SK-N-SH (cell line): ENCODE measurements around the gene NUP210L. TPM values are rescaled to one million over a fixed set of nuclear protein-coding genes. Genes with fewer than 3 reads are reported as not detected.
A peak's percentile ranks its signal among the peaks of the same experiment; 100 is the strongest.

Experiments
- CTCF ChIA-PET: fragments of 300-600, 350-600 bp; formaldehyde crosslinking; extraction: SDS; loops from one replicate; lab custom pipeline; 2021; lab: Yijun Ruan, JAX
- POLR2A ChIA-PET: fragments of 350-600 bp; sonication (Branson Sonifier 250); formaldehyde crosslinking; extraction: SDS; loops from one replicate; lab custom pipeline; 2020; ENCODE audit warnings: antibody characterized with exemption, inconsistent platforms; lab: Yijun Ruan, JAX
- DNase-seq: peaks from one replicate; pipeline ENCODE4 v3.0.0; 2012
- H2AFZ ChIP-seq: fragments of 200-600 bp; sonication (generic); 2 replicates; pipeline ENCODE4 v1.8.1; 2016; ENCODE audit warnings: antibody characterized with exemption, mild to moderate bottlenecking, low read depth
- H3F3A ChIP-seq: fragments of 200-600 bp; sonication (generic); replicated peaks from 2 replicates; pipeline ENCODE3; 2016; ENCODE audit warnings: antibody characterized with exemption, mild to moderate bottlenecking; ENCODE audit not compliant: insufficient read depth
- H3K27ac ChIP-seq, 2 experiments: fragments of 200-500 bp in 1 of 2; fragments of 200-600 bp in 1 of 2; sonication (Bioruptor generic) in 1 of 2; sonication (generic), shearing (Covaris generic) in 1 of 2; 2 replicates each; pipeline versions ENCODE4 v1.5.1 to v1.6.1; 2014 to 2016; ENCODE audit warnings: low read depth in 2 of 2, inconsistent platforms in 1 of 2, low read length in 1 of 2, mild to moderate bottlenecking in 1 of 2, mixed read lengths in 1 of 2
- H3K27me3 ChIP-seq: fragments of 200-600 bp; sonication (generic), shearing (Covaris generic); 2 replicates; pipeline ENCODE4 v1.6.1; 2016; ENCODE audit warnings: mixed run types; ENCODE audit not compliant: insufficient read depth
- H3K36me3 ChIP-seq, 2 experiments: fragments of 200-500 bp in 1 of 2; fragments of 200-600 bp in 1 of 2; sonication (Bioruptor generic) in 1 of 2; sonication (generic) in 1 of 2; replicated peaks in 1 of 2; 2 replicates each; pipeline versions ENCODE3 to v1.5.1; 2014 to 2016; ENCODE audit warnings: low read length in 1 of 2, mild to moderate bottlenecking in 1 of 2; ENCODE audit not compliant: insufficient read depth in 2 of 2, control insufficient read depth in 1 of 2
- H3K4me1 ChIP-seq, 2 experiments: fragments of 200-500 bp in 1 of 2; fragments of 200-600 bp in 1 of 2; sonication (Bioruptor generic) in 1 of 2; sonication (generic), shearing (Covaris generic) in 1 of 2; 2 replicates each; pipeline versions ENCODE4 v1.5.1 to v1.6.1; 2014 to 2016; ENCODE audit warnings: low read depth in 1 of 2, low read length in 1 of 2, mixed run types in 1 of 2; ENCODE audit not compliant: insufficient read depth in 2 of 2, control insufficient read depth in 1 of 2
- H3K4me2 ChIP-seq: fragments of 200-600 bp; sonication (generic), shearing (Covaris generic); 2 replicates; pipeline ENCODE4 v1.6.1; 2017; ENCODE audit warnings: mixed run types
- H3K4me3 ChIP-seq, 2 experiments: fragments of 200-500 bp in 1 of 2; fragments of 200-600 bp in 1 of 2; sonication (Bioruptor generic) in 1 of 2; sonication (generic), shearing (Covaris generic) in 1 of 2; 2 replicates each; pipeline versions ENCODE4 v1.5.1 to v1.8.1; 2014 to 2016; ENCODE audit warnings: low read depth in 2 of 2, inconsistent platforms in 1 of 2, low read length in 1 of 2, mild to moderate bottlenecking in 1 of 2, mixed read lengths in 1 of 2, moderate library complexity in 1 of 2
- H3K79me2 ChIP-seq: fragments of 200-600 bp; sonication (generic); 2 replicates; pipeline ENCODE4 v1.8.1; 2017; ENCODE audit warnings: mild to moderate bottlenecking; ENCODE audit not compliant: insufficient read depth
- H3K9ac ChIP-seq: fragments of 200-600 bp; sonication (generic); 2 replicates; pipeline ENCODE4 v1.6.1; 2017; ENCODE audit warnings: mixed run types
- H3K9me2 ChIP-seq: fragments of 200-600 bp; sonication (generic); 2 replicates; pipeline ENCODE4 v1.6.1; 2017; ENCODE audit warnings: mixed run types
- H3K9me3 ChIP-seq: fragments of 200-600 bp; sonication (generic); 2 replicates; pipeline ENCODE4 v1.6.1; 2017; ENCODE audit warnings: mixed run types, mild to moderate bottlenecking, moderate library complexity
- H4K20me1 ChIP-seq: fragments of 200-600 bp; sonication (generic); 2 replicates; pipeline ENCODE4 v1.6.1; 2017; ENCODE audit warnings: mild to moderate bottlenecking, mixed run types; ENCODE audit not compliant: insufficient read depth
- CHD2 ChIP-seq: fragments of 150-350 bp; IDR thresholded peaks from 2 replicates; pipeline ENCODE4 v1.6.1; 2018; ENCODE audit warnings: low read length; ENCODE audit not compliant: partially characterized antibody
- ELF1 ChIP-seq: IDR thresholded peaks from 2 replicates; pipeline ENCODE4 v1.4.0; 2012
- EP300 ChIP-seq, 2 experiments: IDR thresholded peaks; 2 replicates each; pipeline versions ENCODE4 v1.4.0 to v1.6.1; 2012; ENCODE audit warnings: borderline replicate concordance in 1 of 2, low read depth in 1 of 2, low read length in 1 of 2
- EZH2phosphoT487 ChIP-seq: fragments of 200-600 bp; sonication (generic); IDR thresholded peaks from 2 replicates; pipeline ENCODE4 v1.6.1; 2017; ENCODE audit warnings: low read depth, mixed run types, mild to moderate bottlenecking, antibody characterized with exemption, moderate library complexity, borderline replicate concordance
- FOSL2 ChIP-seq: IDR thresholded peaks from 2 replicates; pipeline ENCODE4 v1.4.0; 2012; ENCODE audit warnings: low read depth, mild to moderate bottlenecking, moderate library complexity, borderline replicate concordance
- FOXM1 ChIP-seq: IDR thresholded peaks from 2 replicates; pipeline ENCODE4 v1.4.0; 2012; ENCODE audit warnings: low read depth, mild to moderate bottlenecking
- GABPA ChIP-seq: IDR thresholded peaks from 2 replicates; pipeline ENCODE4 v1.4.0; 2012; ENCODE audit warnings: low read depth, mild to moderate bottlenecking
- MEF2A ChIP-seq: IDR thresholded peaks from 2 replicates; pipeline ENCODE4 v1.4.0; 2012; ENCODE audit warnings: low read depth, borderline replicate concordance
- MXI1 ChIP-seq: IDR thresholded peaks from 2 replicates; pipeline ENCODE4 v1.6.1; 2012; ENCODE audit warnings: mild to moderate bottlenecking, low read depth, low read length, improper control_type of control experiment
- POLR2AphosphoS5 ChIP-seq: IDR thresholded peaks from 2 replicates; pipeline ENCODE4 v1.6.1; 2012; ENCODE audit warnings: low read depth, low read length
- RAD21 ChIP-seq: IDR thresholded peaks from 2 replicates; pipeline ENCODE4 v1.6.1; 2012; ENCODE audit warnings: mild to moderate bottlenecking, low read length
- RCOR1 ChIP-seq: fragments of 150-350 bp; IDR thresholded peaks from 2 replicates; pipeline ENCODE4 v1.6.1; 2017; ENCODE audit warnings: antibody characterized with exemption, low read length
- RFX5 ChIP-seq: IDR thresholded peaks from 2 replicates; pipeline ENCODE4 v1.6.1; 2012; ENCODE audit warnings: mild to moderate bottlenecking, improper control_type of control experiment, low read length
- RXRA ChIP-seq: IDR thresholded peaks from 2 replicates; pipeline ENCODE4 v1.4.0; 2012; ENCODE audit warnings: low read depth, mild to moderate bottlenecking, borderline replicate concordance
- SIN3A ChIP-seq: IDR thresholded peaks from 2 replicates; pipeline ENCODE4 v1.6.1; 2012; ENCODE audit warnings: low read depth, mild to moderate bottlenecking, low read length, moderate library complexity, borderline replicate concordance
- TAF1 ChIP-seq: IDR thresholded peaks from 2 replicates; pipeline ENCODE4 v1.6.1; 2012; ENCODE audit warnings: low read depth, mild to moderate bottlenecking, low read length, moderate library complexity, borderline replicate concordance
- TCF12 ChIP-seq: IDR thresholded peaks from 2 replicates; pipeline ENCODE4 v1.4.0; 2012
- TEAD4 ChIP-seq: IDR thresholded peaks from 2 replicates; pipeline ENCODE4 v1.4.0; 2012; ENCODE audit warnings: mild to moderate bottlenecking, borderline replicate concordance; ENCODE audit not compliant: insufficient read depth
- YY1 ChIP-seq: IDR thresholded peaks from 2 replicates; pipeline ENCODE4 v1.4.0; 2012; ENCODE audit warnings: low read depth, mild to moderate bottlenecking
- WGBS: methylation state at CpG from one replicate; pipeline ENCODE4 v1.1.6; 2017; ENCODE audit warnings: low lambda C conversion rate; 5-methylcytosine and 5-hydroxymethylcytosine counted together
- polyA plus RNA-seq, 3 experiments: library from polyadenylated mRNA; depleted of rRNA; stranded (reverse); fragments of >200 nt; gene quantifications; 2 replicates each; pipeline ENCODE4 v1.2.3, GENCODE V29; 2012
- TF ChIP-seq, protein P1 (sequence below): IDR thresholded peaks from 2 replicates; pipeline ENCODE4 v1.4.0; 2012; ENCODE audit warnings: low read depth
- TF ChIP-seq, protein P2 (sequence below): IDR thresholded peaks from 2 replicates; pipeline ENCODE4 v1.6.1; 2012; ENCODE audit warnings: mild to moderate bottlenecking, low read depth, low read length, moderate library complexity
- TF ChIP-seq, protein P3 (sequence below): fragments of 200-600 bp; sonication (generic); IDR thresholded peaks from 2 replicates; pipeline ENCODE4 v1.6.1; 2017; ENCODE audit warnings: antibody characterized with exemption, mild to moderate bottlenecking, moderate library complexity
- TF ChIP-seq, protein P4 (sequence below): fragments of 150-350 bp; IDR thresholded peaks from 2 replicates; pipeline ENCODE4 v1.6.1; 2016; ENCODE audit warnings: mild to moderate bottlenecking, low read depth, low read length
- TF ChIP-seq, protein P5 (sequence below): IDR thresholded peaks from 2 replicates; pipeline ENCODE4; 2012

The NUP210L gene
- polyA plus RNA-seq, 1 of the 3 experiments (the other 2 are of a cell fraction), result not detected

DNA sequence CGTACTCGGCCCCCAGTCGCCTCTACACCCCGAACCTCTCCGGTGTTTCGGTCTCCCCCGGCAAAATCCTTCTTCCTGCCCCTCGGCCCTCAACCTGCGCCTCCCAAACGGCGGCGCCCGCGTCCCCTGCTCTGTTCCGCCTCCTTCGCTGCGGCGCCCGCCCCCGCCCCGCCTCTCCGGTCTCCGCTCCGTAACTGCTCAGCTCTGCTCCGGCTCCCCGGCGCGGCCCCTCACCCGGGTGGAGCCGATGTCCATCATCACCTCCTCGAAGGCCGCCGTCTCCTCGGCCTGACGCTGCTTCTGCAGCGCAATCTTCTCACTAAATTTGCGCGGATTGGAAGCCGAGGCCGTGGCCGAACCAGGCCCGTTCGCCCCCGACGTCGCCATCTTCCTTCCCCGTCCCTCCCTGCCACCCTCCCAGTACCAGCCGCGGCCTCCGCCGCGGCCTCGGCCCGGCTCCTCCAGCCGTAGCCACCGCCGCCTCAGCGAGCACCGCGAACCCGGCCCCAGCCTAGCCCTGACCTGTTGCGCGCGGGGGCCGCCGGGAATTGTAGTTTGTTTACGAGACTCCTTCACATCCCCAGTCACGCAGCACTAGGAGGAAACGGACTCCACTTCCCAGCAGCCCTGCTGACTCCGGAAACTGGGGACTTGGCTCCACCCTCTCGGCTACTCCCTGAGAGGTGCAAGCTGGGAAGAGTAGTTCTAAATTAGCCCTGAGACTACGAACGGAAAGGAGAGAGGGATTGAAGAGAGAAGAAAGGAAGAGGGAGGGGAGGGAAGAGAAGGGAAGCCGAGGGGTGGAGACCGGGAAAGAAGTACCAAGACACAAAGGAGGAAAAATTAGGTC lies 196.5 kb downstream of the NUP210L start, which contains the start of gene CRTC2:
Gene CRTC2, minus strand, starts transcription at position 502 of the 850 bp plus-strand sequence. Its CDS starts 115 bp downstream, at position 387.
- Histone ChIP-seq H3K27me3 (no peaks in the 10 kb centered on the region), H3K4me3 (peak within 1 kb of the TSS; percentile 69 to 95), H3K79me2 (peaks cover 75% of the 10 kb centered on the region), H3K9me2 (no peaks in the 10 kb centered on the region), H3K9ac (peak within 1 kb of the TSS; percentile 94), H3F3A (peaks cover 15% of the 10 kb centered on the region), H3K9me3 (no peaks in the 10 kb centered on the region), H3K36me3 (peaks cover 12 to 31% of the 10 kb centered on the region in 2 experiments), H4K20me1 (peaks cover 41% of the 10 kb centered on the region), H2AFZ (no peak within 1 kb of the TSS), H3K4me2 (peak within 1 kb of the TSS; percentile 82), H3K4me1 (peaks cover 5 to 53% of the 10 kb centered on the region in 2 experiments; a peak in 3 of 4 replicates), H3K27ac (peak within 1 kb of the TSS; percentile 88 to 96)
- WGBS, result 0% methylated on average over 39 of the region's 75 CpGs
- ChIA-PET CTCF (interaction anchor here (0.9 to 8.6 kb wide), 5 partner anchors 9 to 138 kb away, joined by 3 to 51 read pairs (median 10); partner anchors contain the start of genes CREB3L4, DENND4B and RAB13), POLR2A (interaction anchor here (0.8 to 4.4 kb wide), 8 partner anchors 9 to 92 kb away, joined by 3 to 32 read pairs (median 4); partner anchors contain the start of genes CREB3L4, DENND4B, GATAD2B and JTB)
- peak; percentile 98 for TF ChIP-seq ELF1
- 0 out of 2 replicates have a peak, but pooled peaks have one; percentile 21 for TF ChIP-seq SIN3A
- TF ChIP-seq MEF2A, result no peak
- TF ChIP-seq, protein P1, sequence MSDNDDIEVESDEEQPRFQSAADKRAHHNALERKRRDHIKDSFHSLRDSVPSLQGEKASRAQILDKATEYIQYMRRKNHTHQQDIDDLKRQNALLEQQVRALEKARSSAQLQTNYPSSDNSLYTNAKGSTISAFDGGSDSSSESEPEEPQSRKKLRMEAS, result no peak
- no peak for TF ChIP-seq FOXM1
- TF ChIP-seq FOSL2, result no peak
- TF ChIP-seq MXI1, result no peak; the same call in 1 of the 2 replicates
- TF ChIP-seq, protein P2, sequence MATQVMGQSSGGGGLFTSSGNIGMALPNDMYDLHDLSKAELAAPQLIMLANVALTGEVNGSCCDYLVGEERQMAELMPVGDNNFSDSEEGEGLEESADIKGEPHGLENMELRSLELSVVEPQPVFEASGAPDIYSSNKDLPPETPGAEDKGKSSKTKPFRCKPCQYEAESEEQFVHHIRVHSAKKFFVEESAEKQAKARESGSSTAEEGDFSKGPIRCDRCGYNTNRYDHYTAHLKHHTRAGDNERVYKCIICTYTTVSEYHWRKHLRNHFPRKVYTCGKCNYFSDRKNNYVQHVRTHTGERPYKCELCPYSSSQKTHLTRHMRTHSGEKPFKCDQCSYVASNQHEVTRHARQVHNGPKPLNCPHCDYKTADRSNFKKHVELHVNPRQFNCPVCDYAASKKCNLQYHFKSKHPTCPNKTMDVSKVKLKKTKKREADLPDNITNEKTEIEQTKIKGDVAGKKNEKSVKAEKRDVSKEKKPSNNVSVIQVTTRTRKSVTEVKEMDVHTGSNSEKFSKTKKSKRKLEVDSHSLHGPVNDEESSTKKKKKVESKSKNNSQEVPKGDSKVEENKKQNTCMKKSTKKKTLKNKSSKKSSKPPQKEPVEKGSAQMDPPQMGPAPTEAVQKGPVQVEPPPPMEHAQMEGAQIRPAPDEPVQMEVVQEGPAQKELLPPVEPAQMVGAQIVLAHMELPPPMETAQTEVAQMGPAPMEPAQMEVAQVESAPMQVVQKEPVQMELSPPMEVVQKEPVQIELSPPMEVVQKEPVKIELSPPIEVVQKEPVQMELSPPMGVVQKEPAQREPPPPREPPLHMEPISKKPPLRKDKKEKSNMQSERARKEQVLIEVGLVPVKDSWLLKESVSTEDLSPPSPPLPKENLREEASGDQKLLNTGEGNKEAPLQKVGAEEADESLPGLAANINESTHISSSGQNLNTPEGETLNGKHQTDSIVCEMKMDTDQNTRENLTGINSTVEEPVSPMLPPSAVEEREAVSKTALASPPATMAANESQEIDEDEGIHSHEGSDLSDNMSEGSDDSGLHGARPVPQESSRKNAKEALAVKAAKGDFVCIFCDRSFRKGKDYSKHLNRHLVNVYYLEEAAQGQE, result no peak
- TF ChIP-seq TEAD4, result no peak
- TF ChIP-seq YY1, result peak; percentile 59; the same call in 1 of the 2 replicates
- TF ChIP-seq RCOR1, result no peak
- no peak for TF ChIP-seq EP300 (IDR thresholded peaks at IDR 0.05; ENCODE audit: borderline replicate concordance in 1 of 2, low read depth in 1 of 2, low read length in 1 of 2)
- peak; percentile 51; the same call in 1 of the 2 replicates for TF ChIP-seq TAF1
- peak; percentile 96 for TF ChIP-seq CHD2
- peak; percentile 85 for TF ChIP-seq POLR2AphosphoS5
- TF ChIP-seq EZH2phosphoT487, result no peak
- TF ChIP-seq, protein P3, sequence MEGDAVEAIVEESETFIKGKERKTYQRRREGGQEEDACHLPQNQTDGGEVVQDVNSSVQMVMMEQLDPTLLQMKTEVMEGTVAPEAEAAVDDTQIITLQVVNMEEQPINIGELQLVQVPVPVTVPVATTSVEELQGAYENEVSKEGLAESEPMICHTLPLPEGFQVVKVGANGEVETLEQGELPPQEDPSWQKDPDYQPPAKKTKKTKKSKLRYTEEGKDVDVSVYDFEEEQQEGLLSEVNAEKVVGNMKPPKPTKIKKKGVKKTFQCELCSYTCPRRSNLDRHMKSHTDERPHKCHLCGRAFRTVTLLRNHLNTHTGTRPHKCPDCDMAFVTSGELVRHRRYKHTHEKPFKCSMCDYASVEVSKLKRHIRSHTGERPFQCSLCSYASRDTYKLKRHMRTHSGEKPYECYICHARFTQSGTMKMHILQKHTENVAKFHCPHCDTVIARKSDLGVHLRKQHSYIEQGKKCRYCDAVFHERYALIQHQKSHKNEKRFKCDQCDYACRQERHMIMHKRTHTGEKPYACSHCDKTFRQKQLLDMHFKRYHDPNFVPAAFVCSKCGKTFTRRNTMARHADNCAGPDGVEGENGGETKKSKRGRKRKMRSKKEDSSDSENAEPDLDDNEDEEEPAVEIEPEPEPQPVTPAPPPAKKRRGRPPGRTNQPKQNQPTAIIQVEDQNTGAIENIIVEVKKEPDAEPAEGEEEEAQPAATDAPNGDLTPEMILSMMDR, result 0 out of 2 replicates have a peak, but pooled peaks have one; percentile 15
- TF ChIP-seq GABPA, result peak; percentile 92
- no peak for TF ChIP-seq RXRA
- TF ChIP-seq, protein P4, sequence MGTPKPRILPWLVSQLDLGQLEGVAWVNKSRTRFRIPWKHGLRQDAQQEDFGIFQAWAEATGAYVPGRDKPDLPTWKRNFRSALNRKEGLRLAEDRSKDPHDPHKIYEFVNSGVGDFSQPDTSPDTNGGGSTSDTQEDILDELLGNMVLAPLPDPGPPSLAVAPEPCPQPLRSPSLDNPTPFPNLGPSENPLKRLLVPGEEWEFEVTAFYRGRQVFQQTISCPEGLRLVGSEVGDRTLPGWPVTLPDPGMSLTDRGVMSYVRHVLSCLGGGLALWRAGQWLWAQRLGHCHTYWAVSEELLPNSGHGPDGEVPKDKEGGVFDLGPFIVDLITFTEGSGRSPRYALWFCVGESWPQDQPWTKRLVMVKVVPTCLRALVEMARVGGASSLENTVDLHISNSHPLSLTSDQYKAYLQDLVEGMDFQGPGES, result no peak
- no peak for TF ChIP-seq RAD21
- TF ChIP-seq RFX5, result no peak
- TF ChIP-seq, protein P5, sequence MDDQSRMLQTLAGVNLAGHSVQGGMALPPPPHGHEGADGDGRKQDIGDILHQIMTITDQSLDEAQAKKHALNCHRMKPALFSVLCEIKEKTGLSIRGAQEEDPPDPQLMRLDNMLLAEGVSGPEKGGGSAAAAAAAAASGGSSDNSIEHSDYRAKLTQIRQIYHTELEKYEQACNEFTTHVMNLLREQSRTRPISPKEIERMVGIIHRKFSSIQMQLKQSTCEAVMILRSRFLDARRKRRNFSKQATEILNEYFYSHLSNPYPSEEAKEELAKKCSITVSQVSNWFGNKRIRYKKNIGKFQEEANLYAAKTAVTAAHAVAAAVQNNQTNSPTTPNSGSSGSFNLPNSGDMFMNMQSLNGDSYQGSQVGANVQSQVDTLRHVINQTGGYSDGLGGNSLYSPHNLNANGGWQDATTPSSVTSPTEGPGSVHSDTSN, result no peak; the same call in none of the 2 replicates
- peak; percentile 26; the same call in 1 of the 2 replicates for TF ChIP-seq TCF12
- peak; percentile 97 for DNase-seq
